HepG2 (cell line): ENCODE results near the gene CSK. TPM values are rescaled to one million over a fixed set of nuclear protein-coding genes. Genes with fewer than 3 reads are reported as not detected.
A peak's percentile ranks its signal among the peaks of the same experiment; 100 is the strongest.

Experiments used
- GPN1 ChIP-seq: sonication (generic); formaldehyde crosslinking; IDR thresholded peaks from 2 replicates; pipeline ENCODE4 v1.5.1; 2020; ENCODE audit warnings: missing genetic modification reagents, borderline replicate concordance
- NCOA2 ChIP-seq: sonication (generic); formaldehyde crosslinking; IDR thresholded peaks from 2 replicates; pipeline ENCODE4 v1.8.0; 2022; ENCODE audit warnings: inconsistent platforms
- RARG ChIP-seq: sonication (generic); formaldehyde crosslinking; IDR thresholded peaks from 2 replicates; pipeline ENCODE4 v1.4.0; 2020; ENCODE audit warnings: low read depth, mild to moderate bottlenecking, missing genetic modification reagents
- RBM39 ChIP-seq: fragments of 200-400 bp; formaldehyde crosslinking; IDR thresholded peaks from one replicate; pipeline ENCODE4 v1.6.1; 2018; ENCODE audit warnings: antibody characterized with exemption, mild to moderate bottlenecking, low read depth, low read length; ENCODE audit not compliant: poor library complexity, severe bottlenecking
- RFX1 ChIP-seq: fragments of 450-650 bp; IDR thresholded peaks from 2 replicates; pipeline ENCODE4 v1.6.1; 2017
- SIN3A ChIP-seq: IDR thresholded peaks from 2 replicates; pipeline ENCODE4 v1.6.1; 2011; ENCODE audit warnings: low read depth, mild to moderate bottlenecking, control low read depth, low read length, borderline replicate concordance
- SOX13 ChIP-seq, 3 experiments: fragments of 450-650 bp in 1 of 3; sonication (generic) in 1 of 3; formaldehyde crosslinking in 1 of 3; IDR thresholded peaks in 2 of 3; conservative IDR thresholded peaks in 1 of 3; 2 replicates each; pipeline versions ENCODE4 v1.5.0 to v1.6.1; 2016 to 2020; ENCODE audit warnings: antibody characterized with exemption in 1 of 3, mild to moderate bottlenecking in 1 of 3, missing compliant biosample characterization in 1 of 3, missing genetic modification reagents in 1 of 3, moderate library complexity in 1 of 3
- ZNF431 ChIP-seq: sonication (generic); formaldehyde crosslinking; IDR thresholded peaks from 2 replicates; pipeline ENCODE4 v1.9.0; 2022; ENCODE audit warnings: missing genetic modification reagents, low read depth, mild to moderate bottlenecking, borderline replicate concordance
- ZNF468 ChIP-seq: sonication (generic); formaldehyde crosslinking; IDR thresholded peaks from 2 replicates; pipeline ENCODE4 v1.8.0; 2022; ENCODE audit warnings: mild to moderate bottlenecking, moderate library complexity, missing genetic modification reagents
- polyA plus RNA-seq, 8 experiments: library from polyadenylated mRNA; depleted of rRNA in 3 of 8; stranded (reverse) in 7 of 8; unstranded in 1 of 8; fragments of >200 nt; fragmentation: Illumina TruSeq in 4 of 8; extraction: Trizol in 4 of 8; gene quantifications; 2 replicates each; pipeline versions ENCODE4 v1.2.1 to v1.2.3, GENCODE V29; 2011 to 2016; ENCODE audit warnings: low read depth in 4 of 8, missing spikeins in 1 of 8, mixed read lengths in 1 of 8; ENCODE audit not compliant: insufficient read depth in 1 of 8
- total RNA-seq, 5 experiments: library from RNA; depleted of rRNA; stranded (reverse); fragments of >200 nt; fragmentation: Illumina TruSeq; extraction: Trizol; gene quantifications; 2 replicates each; pipeline ENCODE4 v1.2.3, GENCODE V29; 2016; ENCODE audit warnings: low read depth in 1 of 5
- TF ChIP-seq, protein P1 (sequence below): sonication (generic); formaldehyde crosslinking; IDR thresholded peaks from 2 replicates; pipeline ENCODE4 v1.5.0; 2020; ENCODE audit warnings: missing genetic modification reagents, mild to moderate bottlenecking, borderline replicate concordance
- TF ChIP-seq, protein P2 (sequence below): sonication (generic); formaldehyde crosslinking; IDR thresholded peaks from 2 replicates; pipeline ENCODE4 v1.5.1; 2020; ENCODE audit warnings: mild to moderate bottlenecking, missing genetic modification reagents, borderline replicate concordance
- TF ChIP-seq, protein P3 (sequence below): sonication (generic); formaldehyde crosslinking; IDR thresholded peaks from 2 replicates; pipeline ENCODE4 v1.4.0; 2020; ENCODE audit warnings: missing genetic modification reagents; ENCODE audit errors: not compliant biosample characterization
- TF ChIP-seq, protein P4 (sequence below): sonication (generic); formaldehyde crosslinking; IDR thresholded peaks from 2 replicates; pipeline ENCODE4 v1.8.0; 2022; ENCODE audit warnings: mild to moderate bottlenecking, missing genetic modification reagents, moderate library complexity
- TF ChIP-seq, protein P5 (sequence below), 2 experiments: IDR thresholded peaks; 2 replicates each; pipeline ENCODE4 v1.6.1; 2011 to 2012; ENCODE audit warnings: low read length in 2 of 2, borderline replicate concordance in 1 of 2, low read depth in 1 of 2, mild to moderate bottlenecking in 1 of 2, moderate library complexity in 1 of 2

CSK gene
- total and polyA plus RNA-seq, 2 of the 13 experiments (the other 11 are each of a cell fraction or from before 2014, with no cell fraction given): 12.5 to 21.3 TPM

DNA sequence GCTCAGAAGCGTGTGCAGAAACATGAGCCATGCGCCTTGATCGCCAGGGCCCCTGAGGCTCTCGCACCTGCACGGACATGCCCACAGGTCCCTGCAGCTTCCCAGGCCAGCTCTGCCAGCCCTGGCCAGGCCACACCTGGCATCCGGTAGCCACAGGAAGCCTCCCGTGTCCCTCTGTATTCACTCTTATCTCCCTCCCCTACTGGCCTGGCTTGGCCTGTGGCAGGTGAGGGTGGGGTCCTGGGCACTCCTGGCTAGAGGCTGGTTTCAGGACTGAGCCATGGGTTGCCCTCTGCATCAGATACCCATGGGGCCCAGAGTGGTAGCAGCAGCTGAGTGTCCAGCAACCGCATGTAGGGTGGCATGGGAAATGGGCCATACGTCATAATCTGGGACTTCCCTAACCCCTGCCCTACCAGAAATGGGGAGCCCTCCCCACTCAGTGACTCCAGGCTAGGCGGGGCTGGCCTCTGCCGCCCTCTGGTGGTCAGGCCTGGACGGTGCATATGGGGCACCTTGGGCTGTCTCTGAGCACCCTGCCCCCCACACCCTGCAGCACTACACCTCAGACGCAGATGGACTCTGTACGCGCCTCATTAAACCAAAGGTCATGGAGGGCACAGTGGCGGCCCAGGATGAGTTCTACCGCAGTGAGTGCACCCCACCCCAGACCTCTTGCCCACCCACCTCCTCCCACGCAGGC, 18.1 kb downstream of the CSK start (continued):
- TF ChIP-seq, protein P1, sequence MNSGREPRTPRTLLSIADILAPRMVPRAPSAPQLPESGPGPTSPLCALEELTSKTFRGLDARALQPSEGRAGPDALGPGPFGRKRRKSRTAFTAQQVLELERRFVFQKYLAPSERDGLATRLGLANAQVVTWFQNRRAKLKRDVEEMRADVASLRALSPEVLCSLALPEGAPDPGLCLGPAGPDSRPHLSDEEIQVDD (CRISPR knock-in tag): no peak
- TF ChIP-seq GPN1: no peak
- no peak for TF ChIP-seq SIN3A
- TF ChIP-seq, protein P2, sequence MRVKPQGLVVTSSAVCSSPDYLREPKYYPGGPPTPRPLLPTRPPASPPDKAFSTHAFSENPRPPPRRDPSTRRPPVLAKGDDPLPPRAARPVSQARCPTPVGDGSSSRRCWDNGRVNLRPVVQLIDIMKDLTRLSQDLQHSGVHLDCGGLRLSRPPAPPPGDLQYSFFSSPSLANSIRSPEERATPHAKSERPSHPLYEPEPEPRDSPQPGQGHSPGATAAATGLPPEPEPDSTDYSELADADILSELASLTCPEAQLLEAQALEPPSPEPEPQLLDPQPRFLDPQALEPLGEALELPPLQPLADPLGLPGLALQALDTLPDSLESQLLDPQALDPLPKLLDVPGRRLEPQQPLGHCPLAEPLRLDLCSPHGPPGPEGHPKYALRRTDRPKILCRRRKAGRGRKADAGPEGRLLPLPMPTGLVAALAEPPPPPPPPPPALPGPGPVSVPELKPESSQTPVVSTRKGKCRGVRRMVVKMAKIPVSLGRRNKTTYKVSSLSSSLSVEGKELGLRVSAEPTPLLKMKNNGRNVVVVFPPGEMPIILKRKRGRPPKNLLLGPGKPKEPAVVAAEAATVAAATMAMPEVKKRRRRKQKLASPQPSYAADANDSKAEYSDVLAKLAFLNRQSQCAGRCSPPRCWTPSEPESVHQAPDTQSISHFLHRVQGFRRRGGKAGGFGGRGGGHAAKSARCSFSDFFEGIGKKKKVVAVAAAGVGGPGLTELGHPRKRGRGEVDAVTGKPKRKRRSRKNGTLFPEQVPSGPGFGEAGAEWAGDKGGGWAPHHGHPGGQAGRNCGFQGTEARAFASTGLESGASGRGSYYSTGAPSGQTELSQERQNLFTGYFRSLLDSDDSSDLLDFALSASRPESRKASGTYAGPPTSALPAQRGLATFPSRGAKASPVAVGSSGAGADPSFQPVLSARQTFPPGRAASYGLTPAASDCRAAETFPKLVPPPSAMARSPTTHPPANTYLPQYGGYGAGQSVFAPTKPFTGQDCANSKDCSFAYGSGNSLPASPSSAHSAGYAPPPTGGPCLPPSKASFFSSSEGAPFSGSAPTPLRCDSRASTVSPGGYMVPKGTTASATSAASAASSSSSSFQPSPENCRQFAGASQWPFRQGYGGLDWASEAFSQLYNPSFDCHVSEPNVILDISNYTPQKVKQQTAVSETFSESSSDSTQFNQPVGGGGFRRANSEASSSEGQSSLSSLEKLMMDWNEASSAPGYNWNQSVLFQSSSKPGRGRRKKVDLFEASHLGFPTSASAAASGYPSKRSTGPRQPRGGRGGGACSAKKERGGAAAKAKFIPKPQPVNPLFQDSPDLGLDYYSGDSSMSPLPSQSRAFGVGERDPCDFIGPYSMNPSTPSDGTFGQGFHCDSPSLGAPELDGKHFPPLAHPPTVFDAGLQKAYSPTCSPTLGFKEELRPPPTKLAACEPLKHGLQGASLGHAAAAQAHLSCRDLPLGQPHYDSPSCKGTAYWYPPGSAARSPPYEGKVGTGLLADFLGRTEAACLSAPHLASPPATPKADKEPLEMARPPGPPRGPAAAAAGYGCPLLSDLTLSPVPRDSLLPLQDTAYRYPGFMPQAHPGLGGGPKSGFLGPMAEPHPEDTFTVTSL (CRISPR knock-in tag): no peak
- TF ChIP-seq, protein P3, sequence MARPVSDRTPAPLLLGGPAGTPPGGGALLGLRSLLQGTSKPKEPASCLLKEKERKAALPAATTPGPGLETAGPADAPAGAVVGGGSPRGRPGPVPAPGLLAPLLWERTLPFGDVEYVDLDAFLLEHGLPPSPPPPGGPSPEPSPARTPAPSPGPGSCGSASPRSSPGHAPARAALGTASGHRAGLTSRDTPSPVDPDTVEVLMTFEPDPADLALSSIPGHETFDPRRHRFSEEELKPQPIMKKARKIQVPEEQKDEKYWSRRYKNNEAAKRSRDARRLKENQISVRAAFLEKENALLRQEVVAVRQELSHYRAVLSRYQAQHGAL: no peak
- TF ChIP-seq ZNF468: no peak
- no peak for TF ChIP-seq ZNF431
- TF ChIP-seq, protein P4, sequence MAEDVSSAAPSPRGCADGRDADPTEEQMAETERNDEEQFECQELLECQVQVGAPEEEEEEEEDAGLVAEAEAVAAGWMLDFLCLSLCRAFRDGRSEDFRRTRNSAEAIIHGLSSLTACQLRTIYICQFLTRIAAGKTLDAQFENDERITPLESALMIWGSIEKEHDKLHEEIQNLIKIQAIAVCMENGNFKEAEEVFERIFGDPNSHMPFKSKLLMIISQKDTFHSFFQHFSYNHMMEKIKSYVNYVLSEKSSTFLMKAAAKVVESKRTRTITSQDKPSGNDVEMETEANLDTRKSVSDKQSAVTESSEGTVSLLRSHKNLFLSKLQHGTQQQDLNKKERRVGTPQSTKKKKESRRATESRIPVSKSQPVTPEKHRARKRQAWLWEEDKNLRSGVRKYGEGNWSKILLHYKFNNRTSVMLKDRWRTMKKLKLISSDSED (CRISPR knock-in tag): no peak
- TF ChIP-seq NCOA2 (CRISPR knock-in tag): 0 out of 2 replicates have a peak, but pooled peaks have one; percentile 13
- no peak for TF ChIP-seq RFX1
- TF ChIP-seq SOX13 (IDR thresholded peaks at IDR 0.05): no peak
- TF ChIP-seq SOX13 (CRISPR knock-in tag; conservative IDR thresholded peaks at IDR 0.05 in 1 of 2, IDR thresholded peaks at IDR 0.05 in 1 of 2): peak in 1 of 2 experiments; percentile 32; a peak in 1 of 4 replicates
- peak; percentile 79 for TF ChIP-seq RBM39
- TF ChIP-seq, protein P5, sequence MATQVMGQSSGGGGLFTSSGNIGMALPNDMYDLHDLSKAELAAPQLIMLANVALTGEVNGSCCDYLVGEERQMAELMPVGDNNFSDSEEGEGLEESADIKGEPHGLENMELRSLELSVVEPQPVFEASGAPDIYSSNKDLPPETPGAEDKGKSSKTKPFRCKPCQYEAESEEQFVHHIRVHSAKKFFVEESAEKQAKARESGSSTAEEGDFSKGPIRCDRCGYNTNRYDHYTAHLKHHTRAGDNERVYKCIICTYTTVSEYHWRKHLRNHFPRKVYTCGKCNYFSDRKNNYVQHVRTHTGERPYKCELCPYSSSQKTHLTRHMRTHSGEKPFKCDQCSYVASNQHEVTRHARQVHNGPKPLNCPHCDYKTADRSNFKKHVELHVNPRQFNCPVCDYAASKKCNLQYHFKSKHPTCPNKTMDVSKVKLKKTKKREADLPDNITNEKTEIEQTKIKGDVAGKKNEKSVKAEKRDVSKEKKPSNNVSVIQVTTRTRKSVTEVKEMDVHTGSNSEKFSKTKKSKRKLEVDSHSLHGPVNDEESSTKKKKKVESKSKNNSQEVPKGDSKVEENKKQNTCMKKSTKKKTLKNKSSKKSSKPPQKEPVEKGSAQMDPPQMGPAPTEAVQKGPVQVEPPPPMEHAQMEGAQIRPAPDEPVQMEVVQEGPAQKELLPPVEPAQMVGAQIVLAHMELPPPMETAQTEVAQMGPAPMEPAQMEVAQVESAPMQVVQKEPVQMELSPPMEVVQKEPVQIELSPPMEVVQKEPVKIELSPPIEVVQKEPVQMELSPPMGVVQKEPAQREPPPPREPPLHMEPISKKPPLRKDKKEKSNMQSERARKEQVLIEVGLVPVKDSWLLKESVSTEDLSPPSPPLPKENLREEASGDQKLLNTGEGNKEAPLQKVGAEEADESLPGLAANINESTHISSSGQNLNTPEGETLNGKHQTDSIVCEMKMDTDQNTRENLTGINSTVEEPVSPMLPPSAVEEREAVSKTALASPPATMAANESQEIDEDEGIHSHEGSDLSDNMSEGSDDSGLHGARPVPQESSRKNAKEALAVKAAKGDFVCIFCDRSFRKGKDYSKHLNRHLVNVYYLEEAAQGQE (IDR thresholded peaks at IDR 0.05; ENCODE audit: borderline replicate concordance in 1 of 2, low read depth in 1 of 2, low read length in 2 of 2): no peak
- TF ChIP-seq RARG (CRISPR knock-in tag): no peak
